HCT116 (cell line): ENCODE measurements around the gene CACNA1G. TPM values are rescaled to one million over a fixed set of nuclear protein-coding genes. Genes with fewer than 3 reads are reported as not detected.

Experiments
- ATAC-seq: fragments of 200-7000 bp; cut with Tn5 transposase; 2 replicates; pipeline ENCODE4 v1.9.1; 2020; ENCODE audit warnings: mild to moderate bottlenecking, moderate library complexity
- BruUV-seq: library from RNA; stranded (reverse); fragments of 400-500 nt; replicated peaks from 2 replicates; lab custom pipeline; 2021; lab: Mats Ljungman, UMichigan
- CTCF ChIA-PET: fragments of 300-600 bp; sonication (Branson Sonifier 250); formaldehyde crosslinking; loops from one replicate; lab custom pipeline; 2021; ENCODE audit warnings: antibody characterized with exemption; lab: Charles Lee
- POLR2A ChIA-PET: fragments of 300-600, 350-600 bp; sonication (Branson Sonifier 250); formaldehyde crosslinking; loops from one replicate; lab custom pipeline; 2021; ENCODE audit warnings: antibody characterized with exemption; lab: Charles Lee
- RAD21 ChIA-PET, 2 experiments: fragments of 300-600 bp; sonication (Branson Sonifier 250); formaldehyde crosslinking; loops; one replicate each; lab custom pipeline; 2023; ENCODE audit warnings: low total read pairs in 2 of 2; ENCODE audit not compliant: uncharacterized antibody in 2 of 2, unreplicated experiment in 2 of 2, low non-redundant PET in 1 of 2; lab: Charles Lee
- DNase-seq: peaks from one replicate; pipeline ENCODE4 v3.0.0-alpha.2; 2010; ENCODE audit warnings: low read depth, low spot score
- H2AFZ ChIP-seq: fragments of 200-600 bp; shearing (Covaris generic), sonication (generic); 2 replicates; pipeline ENCODE4 v1.6.1; 2017; ENCODE audit warnings: low read depth, mixed run types, mixed read lengths, antibody characterized with exemption, low read length; ENCODE audit not compliant: poor library complexity, severe bottlenecking
- H3K27ac ChIP-seq: 2 replicates; pipeline ENCODE4 v1.5.1; 2012; ENCODE audit warnings: low read depth, low read length
- H3K27me3 ChIP-seq: fragments of 200-600 bp; sonication (generic); 2 replicates; pipeline ENCODE4 v1.6.1; 2016; ENCODE audit warnings: mixed run types, low read length, mixed read lengths; ENCODE audit not compliant: insufficient read depth
- H3K36me3 ChIP-seq, 2 experiments: fragments of 200-500 bp in 1 of 2; fragments of 200-600 bp in 1 of 2; sonication (Bioruptor generic) in 1 of 2; sonication (generic) in 1 of 2; 2 replicates each; pipeline versions ENCODE4 v1.5.1 to v1.6.1; 2014 to 2016; ENCODE audit warnings: low read length in 2 of 2, inconsistent platforms in 1 of 2, mixed read lengths in 1 of 2, mixed run types in 1 of 2; ENCODE audit not compliant: insufficient read depth in 2 of 2, control insufficient read depth in 1 of 2
- H3K4me1 ChIP-seq, 2 experiments: fragments of 200-600 bp in 1 of 2; sonication (generic) in 1 of 2; 2 replicates each; pipeline versions ENCODE4 v1.5.1 to v1.6.1; 2012 to 2017; ENCODE audit warnings: low read length in 2 of 2, inconsistent platforms in 1 of 2, mild to moderate bottlenecking in 1 of 2, mixed read lengths in 1 of 2, mixed run types in 1 of 2, moderate library complexity in 1 of 2; ENCODE audit not compliant: insufficient read depth in 2 of 2, control insufficient read depth in 1 of 2
- H3K4me2 ChIP-seq: fragments of 200-600 bp; sonication (generic); 2 replicates; pipeline ENCODE4 v1.6.1; 2017; ENCODE audit warnings: mixed run types, low read length, mixed read lengths
- H3K4me3 ChIP-seq, 2 experiments: fragments of 200-600 bp in 1 of 2; sonication (generic) in 1 of 2; replicated peaks in 1 of 2; 2 replicates each; pipeline ENCODE4 v1.5.1; 2011 to 2016; ENCODE audit warnings: low read length in 2 of 2, control low read depth in 1 of 2, low read depth in 1 of 2, mild to moderate bottlenecking in 1 of 2, mixed read lengths in 1 of 2, mixed run types in 1 of 2
- H3K79me2 ChIP-seq: fragments of 200-600 bp; sonication (generic); 2 replicates; pipeline ENCODE4 v1.6.1; 2017; ENCODE audit warnings: mild to moderate bottlenecking, mixed run types, low read length, moderate library complexity, mixed read lengths; ENCODE audit not compliant: insufficient read depth
- H3K9ac ChIP-seq: fragments of 200-600 bp; sonication (generic); 2 replicates; pipeline ENCODE4 v1.6.1; 2016; ENCODE audit warnings: low read length, mixed read lengths
- H3K9me2 ChIP-seq: fragments of 200-600 bp; sonication (generic), shearing (Covaris generic); 2 replicates; pipeline ENCODE4 v1.6.1; 2017; ENCODE audit warnings: mixed run types, mild to moderate bottlenecking, moderate library complexity; ENCODE audit not compliant: insufficient read depth
- H3K9me3 ChIP-seq, 2 experiments: fragments of 200-500 bp in 1 of 2; fragments of 200-600 bp in 1 of 2; sonication (Bioruptor generic) in 1 of 2; sonication (generic) in 1 of 2; 2 replicates each; pipeline ENCODE4 v1.6.1; 2014 to 2017; ENCODE audit warnings: low read length in 2 of 2, mixed read lengths in 2 of 2, inconsistent platforms in 1 of 2, low read depth in 1 of 2, mild to moderate bottlenecking in 1 of 2, mixed run types in 1 of 2, moderate library complexity in 1 of 2; ENCODE audit not compliant: control insufficient read depth in 1 of 2, insufficient read depth in 1 of 2
- H4K20me1 ChIP-seq: fragments of 200-600 bp; sonication (generic), shearing (Covaris generic); 2 replicates; pipeline ENCODE4 v1.6.1; 2017; ENCODE audit warnings: mixed run types, mild to moderate bottlenecking, moderate library complexity; ENCODE audit not compliant: insufficient read depth
- CEBPB ChIP-seq: IDR thresholded peaks from 2 replicates; pipeline ENCODE4 v1.6.1; 2012; ENCODE audit warnings: low read depth
- ELF1 ChIP-seq: IDR thresholded peaks from 2 replicates; pipeline ENCODE4 v1.6.1; 2012; ENCODE audit warnings: low read depth, borderline replicate concordance
- EZH2 ChIP-seq: fragments of 200-600 bp; sonication (generic); IDR thresholded peaks from 2 replicates; pipeline ENCODE4 v1.6.1; 2017; ENCODE audit warnings: antibody characterized with exemption, mixed run types
- EZH2phosphoT487 ChIP-seq: fragments of 200-600 bp; IDR thresholded peaks from 2 replicates; pipeline ENCODE4 v1.6.1; 2018; ENCODE audit warnings: antibody characterized with exemption, borderline replicate concordance
- FOSL1 ChIP-seq: IDR thresholded peaks from 2 replicates; pipeline ENCODE4 v1.6.1; 2012; ENCODE audit warnings: low read depth
- JUND ChIP-seq: IDR thresholded peaks from 2 replicates; pipeline ENCODE4 v1.6.1; 2012
- POLR2AphosphoS5 ChIP-seq: IDR thresholded peaks from 2 replicates; pipeline ENCODE4 v1.6.1; 2011; ENCODE audit warnings: mild to moderate bottlenecking, low read depth, low read length, moderate library complexity
- intact Hi-C: fragments of 100-400 bp; cut with micrococcal nuclease; formaldehyde crosslinking; loops from 2 replicates; pipeline ENCODE4 v1.10.0; 2022
- total RNA-seq: library from RNA; stranded (reverse); gene quantifications from one replicate; pipeline ENCODE4 v1.2.1, GENCODE V29; 2021; ENCODE audit not compliant: unreplicated experiment
- TF ChIP-seq, protein P1 (sequence below): IDR thresholded peaks from 2 replicates; pipeline ENCODE4 v1.6.1; 2012; ENCODE audit warnings: low read depth

The CACNA1G gene
- total RNA-seq, 1 experiment from 2014 or later: 3.4 TPM

DNA sequence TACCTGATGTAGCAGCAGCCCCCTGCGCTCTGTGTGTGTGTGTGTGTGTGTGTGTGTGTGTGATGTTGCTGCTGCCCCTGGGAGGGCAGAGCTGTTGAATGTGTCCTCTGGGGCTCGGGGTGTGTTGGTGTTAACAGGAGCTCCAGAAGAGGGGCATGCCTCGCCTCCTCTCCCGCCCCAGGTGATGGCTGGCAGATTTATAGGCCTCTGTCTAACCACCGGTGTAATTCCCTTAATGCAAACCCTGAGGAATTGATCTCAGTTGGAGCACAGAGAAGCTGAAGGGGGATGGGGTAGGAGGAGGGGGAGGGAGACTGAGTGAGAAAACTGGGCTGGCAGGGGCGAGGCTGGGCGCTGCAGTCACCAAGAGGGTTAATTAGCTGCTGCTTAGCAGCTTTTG, 10.0 kb downstream of the CACNA1G start:
- Histone ChIP-seq H3K36me3 (no peaks in the 10 kb centered on the region), H3K9ac (no peak overlapping the region), H3K4me1 (no peaks in the 10 kb centered on the region), H3K4me2 (no peak overlapping the region), H2AFZ (no peak overlapping the region), H3K79me2 (no peaks in the 10 kb centered on the region), H4K20me1 (no peaks in the 10 kb centered on the region), H3K9me3 (no peaks in the 10 kb centered on the region), H3K27ac (no peak overlapping the region), H3K27me3 (no peaks in the 10 kb centered on the region), H3K4me3 (no peak overlapping the region), H3K9me2 (no peaks in the 10 kb centered on the region)
- TF ChIP-seq JUND (no peak), EZH2 (no peak), ELF1 (no peak), CEBPB (no peak), EZH2phosphoT487 (no peak), POLR2AphosphoS5 (no peak), FOSL1 (no peak)
- TF ChIP-seq, protein P1, sequence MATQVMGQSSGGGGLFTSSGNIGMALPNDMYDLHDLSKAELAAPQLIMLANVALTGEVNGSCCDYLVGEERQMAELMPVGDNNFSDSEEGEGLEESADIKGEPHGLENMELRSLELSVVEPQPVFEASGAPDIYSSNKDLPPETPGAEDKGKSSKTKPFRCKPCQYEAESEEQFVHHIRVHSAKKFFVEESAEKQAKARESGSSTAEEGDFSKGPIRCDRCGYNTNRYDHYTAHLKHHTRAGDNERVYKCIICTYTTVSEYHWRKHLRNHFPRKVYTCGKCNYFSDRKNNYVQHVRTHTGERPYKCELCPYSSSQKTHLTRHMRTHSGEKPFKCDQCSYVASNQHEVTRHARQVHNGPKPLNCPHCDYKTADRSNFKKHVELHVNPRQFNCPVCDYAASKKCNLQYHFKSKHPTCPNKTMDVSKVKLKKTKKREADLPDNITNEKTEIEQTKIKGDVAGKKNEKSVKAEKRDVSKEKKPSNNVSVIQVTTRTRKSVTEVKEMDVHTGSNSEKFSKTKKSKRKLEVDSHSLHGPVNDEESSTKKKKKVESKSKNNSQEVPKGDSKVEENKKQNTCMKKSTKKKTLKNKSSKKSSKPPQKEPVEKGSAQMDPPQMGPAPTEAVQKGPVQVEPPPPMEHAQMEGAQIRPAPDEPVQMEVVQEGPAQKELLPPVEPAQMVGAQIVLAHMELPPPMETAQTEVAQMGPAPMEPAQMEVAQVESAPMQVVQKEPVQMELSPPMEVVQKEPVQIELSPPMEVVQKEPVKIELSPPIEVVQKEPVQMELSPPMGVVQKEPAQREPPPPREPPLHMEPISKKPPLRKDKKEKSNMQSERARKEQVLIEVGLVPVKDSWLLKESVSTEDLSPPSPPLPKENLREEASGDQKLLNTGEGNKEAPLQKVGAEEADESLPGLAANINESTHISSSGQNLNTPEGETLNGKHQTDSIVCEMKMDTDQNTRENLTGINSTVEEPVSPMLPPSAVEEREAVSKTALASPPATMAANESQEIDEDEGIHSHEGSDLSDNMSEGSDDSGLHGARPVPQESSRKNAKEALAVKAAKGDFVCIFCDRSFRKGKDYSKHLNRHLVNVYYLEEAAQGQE: no peak
- RAD21 ChIA-PET: no interaction called here
- no peak for ATAC-seq
- no TSS peak for BruUV-seq
- CTCF ChIA-PET: no interaction called here
- DNase-seq: no peak
- intact Hi-C loops: no loop called here
- POLR2A ChIA-PET: no interaction called here
